ENCODE results near the gene TNFAIP3.

Gene TNFAIP3

DNA sequence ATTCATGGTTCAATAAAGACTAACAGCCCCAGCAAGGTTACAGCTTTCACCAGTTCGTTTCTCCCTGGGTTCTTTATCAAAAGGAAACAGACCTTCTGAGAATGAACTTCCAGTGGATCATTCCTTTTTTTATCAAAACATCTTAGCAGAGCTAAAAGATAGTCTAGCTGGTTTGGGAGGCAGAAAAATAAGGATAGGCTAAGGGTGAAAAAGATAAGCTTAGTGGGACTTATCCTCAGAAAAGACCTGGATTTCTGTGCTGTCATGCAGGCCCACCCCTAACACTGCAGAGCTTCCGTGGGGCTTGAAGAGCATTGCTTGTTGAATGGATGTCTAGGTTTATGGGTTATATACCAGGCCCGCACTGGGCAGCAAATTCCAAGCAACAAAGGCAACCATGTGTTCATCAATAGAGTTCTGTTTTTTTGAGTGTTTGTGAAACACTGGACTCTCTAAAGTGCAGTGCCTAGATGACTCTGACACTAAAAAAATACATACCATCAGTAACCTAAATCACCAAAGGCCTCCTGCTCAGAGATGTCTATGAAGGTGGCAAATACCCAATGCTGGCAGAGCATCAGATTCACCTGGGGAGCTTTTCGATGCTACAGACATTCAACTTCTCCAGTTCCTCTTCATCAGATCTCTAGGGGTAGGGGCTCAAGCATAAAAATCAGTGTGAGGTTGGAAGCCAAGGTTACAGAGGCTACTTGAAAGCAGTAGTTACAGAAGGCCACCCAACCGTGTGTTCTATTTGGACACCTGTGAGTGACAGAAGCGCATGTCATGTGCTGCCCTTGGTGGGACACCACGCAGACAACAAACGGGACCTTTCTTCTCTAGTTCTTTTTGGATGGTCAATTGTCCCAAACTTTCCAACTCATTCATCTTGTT is 53.0 kb downstream of the TNFAIP3 start:
- in situ Hi-C loops (cut with HindIII; ENCODE audit: low sequenced_read_pairs) = no loop called here
- H3K4me3 ChIP-seq (ENCODE audit: low read depth, low read length) = no peak overlapping the region
- TF ChIP-seq, protein P1, sequence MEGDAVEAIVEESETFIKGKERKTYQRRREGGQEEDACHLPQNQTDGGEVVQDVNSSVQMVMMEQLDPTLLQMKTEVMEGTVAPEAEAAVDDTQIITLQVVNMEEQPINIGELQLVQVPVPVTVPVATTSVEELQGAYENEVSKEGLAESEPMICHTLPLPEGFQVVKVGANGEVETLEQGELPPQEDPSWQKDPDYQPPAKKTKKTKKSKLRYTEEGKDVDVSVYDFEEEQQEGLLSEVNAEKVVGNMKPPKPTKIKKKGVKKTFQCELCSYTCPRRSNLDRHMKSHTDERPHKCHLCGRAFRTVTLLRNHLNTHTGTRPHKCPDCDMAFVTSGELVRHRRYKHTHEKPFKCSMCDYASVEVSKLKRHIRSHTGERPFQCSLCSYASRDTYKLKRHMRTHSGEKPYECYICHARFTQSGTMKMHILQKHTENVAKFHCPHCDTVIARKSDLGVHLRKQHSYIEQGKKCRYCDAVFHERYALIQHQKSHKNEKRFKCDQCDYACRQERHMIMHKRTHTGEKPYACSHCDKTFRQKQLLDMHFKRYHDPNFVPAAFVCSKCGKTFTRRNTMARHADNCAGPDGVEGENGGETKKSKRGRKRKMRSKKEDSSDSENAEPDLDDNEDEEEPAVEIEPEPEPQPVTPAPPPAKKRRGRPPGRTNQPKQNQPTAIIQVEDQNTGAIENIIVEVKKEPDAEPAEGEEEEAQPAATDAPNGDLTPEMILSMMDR (IDR thresholded peaks at IDR 0.05; ENCODE audit: low read depth, low read length) = no peak
- DNase-seq (ENCODE audit: low read depth, low spot score) = no peak

DNA sequence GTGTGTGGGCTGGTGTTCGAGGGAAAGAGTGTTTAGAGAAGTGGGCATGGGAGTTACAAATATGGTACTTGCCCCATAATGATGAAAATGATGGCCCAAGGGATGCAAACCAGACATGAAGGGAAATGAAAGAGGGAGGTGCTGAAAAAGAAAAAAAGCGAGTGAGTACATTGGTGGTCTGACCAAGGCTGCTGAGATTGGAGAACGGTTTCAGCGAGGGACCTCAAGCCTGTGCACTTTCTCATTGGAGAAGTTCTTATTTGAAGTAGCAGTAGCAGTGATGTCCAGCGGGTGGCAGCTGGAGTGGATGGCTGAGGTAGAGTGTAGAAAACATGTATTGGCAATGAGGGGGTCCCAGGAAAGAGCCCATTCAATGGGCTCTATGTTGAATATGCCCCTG is 54.8 kb downstream of the TNFAIP3 start:
- TF ChIP-seq, protein P1 (IDR thresholded peaks at IDR 0.05; ENCODE audit: low read depth, low read length) = peak; percentile 26
- H3K4me3 ChIP-seq (ENCODE audit: low read depth, low read length) = no peak overlapping the region
- in situ Hi-C loops (cut with HindIII; ENCODE audit: low sequenced_read_pairs) = no loop called here
- no peak for DNase-seq (ENCODE audit: low read depth, low spot score)

DNA sequence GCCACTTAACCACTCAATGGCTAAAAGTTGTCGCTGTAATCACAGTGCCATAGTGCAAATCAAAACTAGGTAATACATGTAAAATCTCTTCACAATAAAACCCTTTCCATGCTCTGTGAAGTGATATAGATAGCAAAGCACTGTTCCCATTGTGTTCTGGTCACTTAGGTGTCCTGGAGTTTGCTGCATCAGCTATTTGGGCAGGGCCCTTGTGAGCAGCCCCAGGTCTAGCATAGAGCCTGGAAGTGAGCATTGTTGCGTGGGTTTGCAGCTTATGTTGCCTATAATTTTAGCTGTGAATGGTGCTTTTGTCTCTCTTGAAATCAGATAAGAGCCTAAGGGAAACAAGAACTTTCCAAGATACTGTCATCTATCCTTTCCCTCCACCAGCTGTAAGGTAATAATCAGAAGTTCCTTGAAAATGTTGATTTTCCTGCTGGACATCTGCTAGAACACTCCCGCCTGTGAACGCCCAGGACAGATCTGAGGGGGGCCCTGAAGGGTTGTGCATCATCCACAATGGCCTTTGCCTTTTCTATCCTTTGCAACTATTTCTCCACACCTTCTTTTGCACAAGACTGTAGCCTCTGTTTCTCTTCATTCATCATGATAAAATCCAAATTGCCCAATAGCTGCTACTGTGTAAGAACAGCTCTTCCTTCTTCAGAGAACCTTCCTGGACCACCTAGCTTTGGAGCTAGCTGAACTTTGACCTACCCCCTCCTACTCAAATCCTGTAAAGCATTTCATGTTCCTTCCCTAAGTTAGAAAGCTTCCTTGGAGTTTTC is 57.0 kb downstream of the TNFAIP3 start:
- no peak for DNase-seq (ENCODE audit: low read depth, low spot score)
- in situ Hi-C loops (cut with HindIII; ENCODE audit: low sequenced_read_pairs) = no loop called here
- TF ChIP-seq, protein P1 (IDR thresholded peaks at IDR 0.05; ENCODE audit: low read depth, low read length) = no peak
- H3K4me3 ChIP-seq (ENCODE audit: low read depth, low read length) = no peak overlapping the region

DNA sequence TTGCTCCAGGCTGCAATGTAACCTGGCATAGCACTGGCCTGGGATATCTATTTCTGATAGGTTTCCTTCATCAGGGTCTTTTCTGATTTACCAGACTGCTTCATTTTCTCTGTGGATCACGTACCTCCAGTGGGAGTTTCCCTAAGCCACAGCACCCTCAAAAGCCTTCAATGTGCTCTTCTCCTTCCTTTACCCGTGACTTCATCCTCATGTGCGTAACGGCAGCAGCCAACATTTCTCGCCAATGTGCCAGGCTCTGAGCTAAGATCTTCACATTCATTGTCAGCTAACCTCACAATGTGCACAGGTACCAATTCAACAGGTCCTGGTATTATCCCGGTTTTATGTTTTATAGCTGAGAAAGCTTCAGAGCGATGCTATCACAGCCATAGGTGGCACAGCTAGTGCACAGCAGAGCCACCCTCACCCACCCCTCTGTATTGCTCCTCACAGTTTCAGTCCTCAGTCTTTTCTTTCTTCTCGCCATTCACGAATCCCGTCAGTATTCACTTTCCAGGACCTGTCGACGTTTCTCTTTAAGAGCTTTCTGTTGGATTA is 58.2 kb downstream of the TNFAIP3 start:
- TF ChIP-seq, protein P1 (IDR thresholded peaks at IDR 0.05; ENCODE audit: low read depth, low read length) = no peak
- DNase-seq (ENCODE audit: low read depth, low spot score) = no peak
- in situ Hi-C loops (cut with HindIII; ENCODE audit: low sequenced_read_pairs) = no loop called here
- no peak overlapping the region for H3K4me3 ChIP-seq (ENCODE audit: low read depth, low read length)

DNA sequence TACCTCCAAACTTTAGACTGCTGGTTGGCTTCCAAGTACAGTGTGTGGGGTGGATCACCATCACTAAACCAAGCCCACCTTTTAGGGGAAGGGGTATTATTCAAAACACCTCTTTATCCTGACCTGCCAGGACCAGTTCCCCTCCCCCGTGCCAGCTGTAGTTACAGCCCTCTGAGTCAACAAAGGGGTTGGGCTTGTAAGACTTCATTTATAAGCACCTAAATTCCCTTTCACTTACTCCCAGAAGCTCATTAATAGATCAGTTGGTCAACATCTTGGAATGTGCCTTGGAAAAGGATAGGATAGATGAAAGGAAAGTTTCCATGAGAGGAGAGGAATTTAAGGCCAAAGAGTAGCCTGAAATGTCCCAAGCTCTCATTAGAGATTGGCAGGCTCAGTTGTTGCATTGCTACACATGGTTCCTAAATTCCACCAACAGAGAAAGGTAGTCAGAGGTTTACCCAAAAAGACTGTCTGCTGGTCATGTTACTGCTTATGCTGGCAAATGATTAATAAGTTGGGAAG is 59.2 kb downstream of the TNFAIP3 start:
- in situ Hi-C loops (cut with HindIII; ENCODE audit: low sequenced_read_pairs) = no loop called here

DNA sequence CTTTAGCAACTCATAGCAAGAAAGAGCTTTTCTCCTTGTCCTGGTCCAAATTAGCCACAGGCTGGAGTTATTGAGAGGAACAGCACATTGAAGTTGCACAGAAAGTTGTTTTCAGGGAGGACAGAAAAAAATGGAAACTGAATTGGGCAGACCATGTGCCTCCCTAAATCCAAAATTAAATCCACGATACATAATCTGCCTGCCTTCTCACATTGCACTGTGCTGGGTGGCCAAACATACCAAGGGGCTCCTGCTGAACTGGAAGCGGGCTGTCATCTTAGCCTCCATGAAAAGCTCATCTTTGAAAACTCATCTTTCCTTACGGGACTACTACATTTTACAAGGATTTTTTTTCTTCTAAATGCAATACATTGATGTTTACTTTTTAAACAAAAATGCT is 59.9 kb downstream of the TNFAIP3 start:
- H3K4me3 ChIP-seq (ENCODE audit: low read depth, low read length) = no peak overlapping the region
- DNase-seq (ENCODE audit: low read depth, low spot score) = no peak
- in situ Hi-C loops (cut with HindIII; ENCODE audit: low sequenced_read_pairs) = no loop called here
- TF ChIP-seq, protein P1 (IDR thresholded peaks at IDR 0.05; ENCODE audit: low read depth, low read length) = no peak

More for the DNA sequence above, 59.2 kb downstream of the TNFAIP3 start:
- TF ChIP-seq, protein P1 (IDR thresholded peaks at IDR 0.05; ENCODE audit: low read depth, low read length) = no peak
- peak; percentile 80 for DNase-seq (ENCODE audit: low read depth, low spot score)
- H3K4me3 ChIP-seq (ENCODE audit: low read depth, low read length) = no peak overlapping the region
